Endothelial cell of hepatic sinusoid (primary cell): ENCODE data around the gene AKAP13.
"Not testable (repeated sequence)": the region's sequence is repeated elsewhere in the genome, so short reads cannot be mapped to it uniquely, and the experiment has no call there.

Experiments used
- in situ Hi-C: cut with HindIII; loops from 2 replicates; pipeline ENCODE4 v1.10.0; 2017; ENCODE audit warnings: low sequenced_read_pairs

Gene AKAP13

DNA sequence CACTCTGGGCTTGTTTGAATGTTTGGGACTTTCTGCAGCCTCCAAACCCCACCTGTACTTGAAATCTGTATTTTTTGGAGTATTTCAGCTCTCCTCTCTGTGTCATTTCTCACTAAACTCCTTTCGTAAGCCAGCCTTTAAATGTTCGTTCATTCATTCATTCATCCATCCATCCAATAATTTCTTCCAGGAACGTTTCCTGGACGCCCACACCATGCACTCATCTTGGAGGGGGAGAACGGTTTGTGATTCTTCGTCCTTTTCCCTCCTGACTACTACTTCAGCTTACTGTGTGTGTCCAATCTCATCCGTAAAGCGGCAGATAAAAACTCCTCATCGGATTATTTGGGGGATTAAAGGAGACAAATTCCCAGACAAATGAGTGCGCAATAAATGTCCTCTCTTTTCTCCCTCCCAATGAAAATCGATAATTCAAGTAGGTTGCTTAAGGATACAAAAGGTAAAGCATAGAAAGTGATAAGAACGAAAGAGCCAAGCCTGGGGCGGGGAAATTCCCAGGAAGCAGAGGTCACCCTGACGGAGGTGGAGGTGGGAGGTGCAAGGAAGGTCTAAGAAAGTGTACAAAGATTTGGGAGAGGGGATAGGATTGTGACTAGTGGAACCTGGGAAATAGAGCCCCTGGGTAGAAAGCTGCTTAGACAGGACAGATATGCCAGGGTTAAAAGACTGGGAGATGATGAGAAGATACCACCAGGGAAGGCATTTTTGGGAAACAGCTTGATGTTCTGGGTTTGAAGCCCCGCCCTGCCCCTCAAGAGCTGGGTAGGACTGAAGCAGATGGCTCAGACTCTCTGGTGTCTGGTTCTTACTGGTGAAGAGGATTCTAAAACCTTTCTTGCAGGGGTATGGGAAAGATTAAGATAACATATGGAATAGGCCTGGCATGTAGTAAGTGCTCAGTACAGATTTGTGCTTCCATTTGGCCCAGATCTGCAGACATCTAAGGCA, 415.2 kb downstream of the AKAP13 start:
- in situ Hi-C loops: no loop called here

DNA sequence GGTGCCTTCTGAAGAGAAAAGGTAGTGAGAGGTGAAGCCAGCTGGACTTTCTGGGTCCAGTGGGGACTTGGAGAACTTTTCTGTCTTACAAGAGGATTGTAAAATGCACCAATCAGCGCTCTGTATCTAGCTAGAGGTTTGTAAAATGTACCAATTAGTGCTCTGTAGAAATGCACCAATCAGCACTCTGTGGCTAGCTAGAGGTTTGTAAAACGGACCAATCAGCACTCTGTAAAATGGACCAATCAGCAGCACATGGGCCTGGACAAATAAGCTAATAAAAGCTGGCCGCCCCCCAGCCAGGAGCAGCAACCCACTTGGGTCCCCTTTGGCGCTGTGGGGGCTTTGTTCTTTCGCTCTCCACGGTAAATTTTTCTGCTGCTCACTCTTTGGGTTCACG, 416.0 kb downstream of the AKAP13 start:
- in situ Hi-C loops: not testable (repeated sequence)
